ENCODE results near the gene DAND5. TPM values are rescaled to one million over a fixed set of nuclear protein-coding genes. Genes with fewer than 3 reads are reported as not detected.

Gene DAND5
- total and polyA plus RNA-seq, 2 of the 13 experiments (the other 11 are each of a cell fraction or from before 2014, with no cell fraction given) = 0.04 TPM; not detected in 1

- TF ChIP-seq TFE3 (CRISPR knock-in tag; IDR thresholded peaks at IDR 0.05) (0 out of 2 replicates have a peak, but pooled peaks have one; percentile 8), ZNF720 (CRISPR knock-in tag; IDR thresholded peaks at IDR 0.05) (no peak), ZNF646 (CRISPR knock-in tag; IDR thresholded peaks at IDR 0.05) (peak; percentile 85), FOXC1 (CRISPR knock-in tag; IDR thresholded peaks at IDR 0.05; ENCODE audit: borderline replicate concordance) (0 out of 2 replicates have a peak, but pooled peaks have one; percentile 2), MEIS1 (CRISPR knock-in tag; IDR thresholded peaks at IDR 0.05; ENCODE audit: borderline replicate concordance) (no peak; the same call in 1 of the 2 replicates), TMF1 (CRISPR knock-in tag; IDR thresholded peaks at IDR 0.05; ENCODE audit: low read depth) (no peak), CHD4 (IDR thresholded peaks at IDR 0.05; ENCODE audit: borderline replicate concordance, low read length) (no peak), POLR2G (IDR thresholded peaks at IDR 0.05; ENCODE audit: low read depth, low read length) (no peak), SRY (CRISPR knock-in tag; IDR thresholded peaks at IDR 0.05) (peak; percentile 75), SOX5 (CRISPR knock-in tag; IDR thresholded peaks at IDR 0.05; ENCODE audit: borderline replicate concordance) (no peak), PHF8 (CRISPR knock-in tag; IDR thresholded peaks at IDR 0.05) (peak; percentile 66), ZNF598 (CRISPR knock-in tag; IDR thresholded peaks at IDR 0.05; ENCODE audit: borderline replicate concordance) (no peak), ZBTB7B (CRISPR knock-in tag; IDR thresholded peaks at IDR 0.05) (0 out of 2 replicates have a peak, but pooled peaks have one; percentile 31), ISX (CRISPR knock-in tag; conservative IDR thresholded peaks at IDR 0.05) (no peak), KDM5A (IDR thresholded peaks at IDR 0.05; ENCODE audit: borderline replicate concordance, low read length) (no peak), ARID4A (CRISPR knock-in tag; IDR thresholded peaks at IDR 0.05; ENCODE audit: borderline replicate concordance) (peak; percentile 63), ZSCAN31 (CRISPR knock-in tag; IDR thresholded peaks at IDR 0.05; ENCODE audit: low read depth) (0 out of 2 replicates have a peak, but pooled peaks have one; percentile 4)
Measured at GRCh38 chr19:12995596-12996405, 26.4 kb downstream of the DAND5 start (continued).

Measured in HepG2 (cell line).